Activated CD4-positive, alpha-beta T cell treated with anti-CD3 and anti-CD28 coated beads, Interleukin-2, Interleukin-4, amounts not matched to agents 100 ng/mL and 50 ng/mL, durations not matched to agents 16 hours and 8 hours (primary cell): ENCODE results near the gene NPIPA1.
"Not testable (repeated sequence)": the region's sequence is repeated elsewhere in the genome, so short reads cannot be mapped to it uniquely, and the experiment has no call there.

Experiments
- DNase-seq: peaks from one replicate; pipeline ENCODE4 v3.0.0-alpha.2; 2020; ENCODE audit warnings: low spot score

NPIPA1 gene

GRCh38 chr16:14937143-14937542 lies at the start of gene NPIPA1:
Gene NPIPA1 (plus strand): TSS chr16:14937443. CDS start chr16:14937443, 0 bp downstream.
- DNase-seq: not testable (repeated sequence)

DNA sequence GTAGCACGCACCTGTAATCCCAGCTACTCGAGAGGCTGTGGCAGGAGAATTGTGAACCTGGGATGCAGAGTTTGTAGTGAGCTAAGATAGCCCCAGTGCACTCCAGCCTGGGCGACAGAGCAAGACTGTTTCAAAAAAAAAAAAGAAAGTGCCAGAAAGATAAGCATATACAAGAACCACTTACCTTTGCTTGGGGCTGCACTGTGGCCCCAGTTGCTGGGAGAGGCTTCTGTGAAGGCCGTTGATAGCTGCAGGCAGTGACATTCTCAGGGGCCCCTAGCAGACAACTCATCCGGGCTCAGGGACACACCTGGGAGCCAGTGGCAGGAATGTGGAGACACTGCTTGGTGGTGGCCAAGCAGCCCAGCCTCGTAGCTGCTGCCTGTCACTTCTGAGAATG lies 45.1 kb upstream of the NPIPA1 start:
- not testable (repeated sequence) for DNase-seq

- not testable (repeated sequence) for DNase-seq
Observed at GRCh38 chr16:14895382-14895781, 41.9 kb upstream of the NPIPA1 start.

GRCh38 chr16:14896023-14896422 lies 41.2 kb upstream of the NPIPA1 start:
- DNase-seq: not testable (repeated sequence)

GRCh38 chr16:14897006-14897664 lies 40.1 kb upstream of the NPIPA1 start:
- DNase-seq: not testable (repeated sequence)

DNA sequence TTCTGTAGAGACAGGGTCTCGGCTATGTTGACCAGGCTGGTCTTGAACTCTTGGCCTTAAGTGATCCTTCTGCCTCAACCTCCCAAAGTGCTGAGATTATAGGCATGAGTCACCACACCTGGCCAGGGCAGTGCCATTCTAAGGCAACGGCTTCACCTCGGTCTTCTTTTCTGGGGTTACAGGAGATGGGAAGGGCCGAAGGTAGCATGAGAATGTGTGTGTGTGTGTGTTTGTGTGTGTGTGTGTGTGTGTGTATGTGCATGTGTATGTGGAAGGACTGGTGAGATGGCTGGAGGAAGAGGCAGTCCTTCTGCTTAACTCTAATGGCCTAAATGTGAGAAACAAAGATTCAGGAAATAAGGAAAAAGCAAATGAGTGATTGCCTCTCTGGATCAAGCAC lies 39.1 kb upstream of the NPIPA1 start:
- not testable (repeated sequence) for DNase-seq

DNA sequence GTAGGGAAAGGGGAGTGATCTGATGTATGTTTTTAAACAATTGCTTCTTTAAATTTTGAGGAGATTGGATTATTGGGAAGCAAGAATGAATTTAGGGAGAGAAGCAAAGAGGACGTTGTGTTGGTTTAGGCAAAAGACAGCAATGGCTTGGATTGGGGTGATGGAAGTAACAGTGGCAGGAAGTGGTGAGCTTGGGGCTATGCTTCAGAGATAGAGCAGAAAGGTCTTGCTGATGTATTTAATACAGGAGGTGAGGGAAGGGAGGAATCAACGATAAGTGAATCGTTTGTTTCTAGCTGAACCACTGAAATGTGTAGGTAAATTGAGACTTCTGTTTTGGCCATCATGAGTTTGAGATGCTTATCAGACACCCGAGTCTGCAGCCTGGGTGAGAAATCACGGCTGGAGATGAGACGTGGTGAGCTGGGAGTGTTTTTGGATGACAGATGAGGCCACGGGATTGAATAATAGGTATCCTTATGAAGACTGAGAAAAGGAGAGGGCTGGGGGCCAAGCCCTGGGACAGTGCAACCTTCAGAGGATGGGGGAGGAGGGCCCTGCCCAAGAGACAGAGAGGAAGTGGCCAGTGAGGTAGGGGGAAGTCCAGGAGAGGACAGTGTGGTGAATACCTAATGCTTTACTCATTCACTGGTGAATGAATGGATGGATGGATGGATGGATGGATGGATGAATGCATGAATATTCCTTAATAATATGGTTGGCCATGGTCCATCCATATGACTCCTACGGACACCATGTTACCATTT lies 33.9 kb upstream of the NPIPA1 start:
- peak; percentile 9 for DNase-seq

DNA sequence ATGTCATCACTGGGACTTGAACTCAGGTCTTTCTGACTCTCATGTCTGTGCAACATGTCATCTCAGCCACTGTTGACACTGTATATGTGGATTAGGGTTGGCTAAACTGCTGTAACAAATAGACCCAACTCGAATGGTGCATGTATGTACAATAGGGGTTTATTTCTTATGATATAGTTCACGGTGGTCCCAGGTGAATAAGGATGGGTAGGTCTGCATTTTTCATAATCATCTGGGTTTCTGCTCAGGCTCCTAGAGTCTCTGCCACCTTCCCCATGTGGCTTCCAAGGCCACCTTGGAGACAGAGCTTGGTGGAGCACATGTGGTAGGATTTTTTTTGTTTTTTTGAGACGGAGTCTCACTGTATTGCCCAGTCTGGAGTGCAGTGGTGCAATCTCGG lies 27.5 kb upstream of the NPIPA1 start:
- not testable (repeated sequence) for DNase-seq

GRCh38 chr16:14910833-14911629 lies 26.2 kb upstream of the NPIPA1 start:
- DNase-seq: not testable (repeated sequence)

GRCh38 chr16:14911954-14912353 lies 25.3 kb upstream of the NPIPA1 start:
- DNase-seq: peak; percentile 30

- DNase-seq: not testable (repeated sequence)
Observed at GRCh38 chr16:14912588-14912987, 24.7 kb upstream of the NPIPA1 start.

DNA sequence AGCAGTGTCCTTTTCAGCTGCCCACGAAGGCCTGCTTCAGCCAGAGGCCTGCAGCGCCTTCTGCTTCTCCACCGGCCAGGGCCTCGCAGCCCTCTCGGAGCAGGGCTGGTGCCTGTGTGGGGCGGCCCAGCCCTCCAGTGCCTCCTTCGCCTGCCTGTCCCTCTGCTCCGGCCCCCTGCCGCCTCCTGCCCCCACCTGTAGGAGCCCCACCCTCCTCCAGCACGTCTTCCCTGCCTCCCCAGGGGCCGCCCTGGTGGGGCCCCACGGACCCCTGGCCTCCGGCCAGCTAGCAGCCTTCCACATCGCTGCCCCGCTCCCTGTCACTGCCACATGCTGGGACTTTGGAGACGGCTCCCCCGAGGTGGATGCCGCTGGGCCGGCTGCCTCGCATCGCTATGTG lies 18.7 kb upstream of the NPIPA1 start:
- not testable (repeated sequence) for DNase-seq

- DNase-seq: not testable (repeated sequence)
Observed at GRCh38 chr16:14919837-14920600, 17.2 kb upstream of the NPIPA1 start.

DNA sequence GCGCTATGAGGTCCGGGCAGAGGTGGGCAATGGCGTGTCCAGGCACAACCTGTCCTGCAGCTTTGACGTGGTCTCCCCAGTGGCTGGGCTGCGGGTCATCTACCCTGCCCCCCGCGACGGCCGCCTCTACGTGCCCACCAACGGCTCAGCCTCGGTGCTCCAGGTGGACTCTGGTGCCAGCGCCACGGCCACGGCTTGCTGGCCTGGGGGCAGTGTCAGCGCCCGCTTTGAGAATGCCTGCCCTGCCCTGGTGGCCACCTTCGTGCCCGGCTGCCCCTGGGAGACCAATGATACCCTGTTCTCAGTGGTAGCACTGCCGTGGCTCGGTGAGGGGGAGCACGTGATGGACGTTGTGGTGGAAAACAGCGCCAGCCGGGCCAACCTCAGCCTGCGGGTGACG lies 15.0 kb upstream of the NPIPA1 start:
- DNase-seq: not testable (repeated sequence)

- not testable (repeated sequence) for DNase-seq
Observed at GRCh38 chr16:14922968-14923367, 14.3 kb upstream of the NPIPA1 start.

- not testable (repeated sequence) for DNase-seq
Observed at GRCh38 chr16:14923394-14924088, 13.7 kb upstream of the NPIPA1 start.

- DNase-seq: not testable (repeated sequence)
Observed at GRCh38 chr16:14924359-14924758, 12.9 kb upstream of the NPIPA1 start.

DNA sequence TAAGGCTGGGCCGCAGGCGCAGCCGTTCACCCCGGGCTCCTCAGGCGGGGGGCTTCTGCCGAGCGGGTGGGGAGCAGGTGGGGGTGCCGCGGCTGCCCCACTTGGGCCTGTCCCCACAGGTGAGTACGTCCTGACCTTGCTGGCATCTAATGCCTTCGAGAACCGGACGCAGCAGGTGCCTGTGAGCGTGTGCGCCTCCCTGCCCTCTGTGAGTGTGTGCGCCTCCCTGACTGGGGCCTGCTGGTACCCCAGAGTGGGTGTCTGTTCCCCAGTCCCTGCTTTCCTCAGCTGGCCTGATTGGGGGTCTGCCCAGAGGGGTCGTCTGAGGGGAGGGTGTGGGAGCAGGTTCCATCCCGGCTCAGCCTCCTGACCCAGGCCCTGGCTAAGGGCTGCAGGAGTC lies 12.3 kb upstream of the NPIPA1 start:
- not testable (repeated sequence) for DNase-seq

DNA sequence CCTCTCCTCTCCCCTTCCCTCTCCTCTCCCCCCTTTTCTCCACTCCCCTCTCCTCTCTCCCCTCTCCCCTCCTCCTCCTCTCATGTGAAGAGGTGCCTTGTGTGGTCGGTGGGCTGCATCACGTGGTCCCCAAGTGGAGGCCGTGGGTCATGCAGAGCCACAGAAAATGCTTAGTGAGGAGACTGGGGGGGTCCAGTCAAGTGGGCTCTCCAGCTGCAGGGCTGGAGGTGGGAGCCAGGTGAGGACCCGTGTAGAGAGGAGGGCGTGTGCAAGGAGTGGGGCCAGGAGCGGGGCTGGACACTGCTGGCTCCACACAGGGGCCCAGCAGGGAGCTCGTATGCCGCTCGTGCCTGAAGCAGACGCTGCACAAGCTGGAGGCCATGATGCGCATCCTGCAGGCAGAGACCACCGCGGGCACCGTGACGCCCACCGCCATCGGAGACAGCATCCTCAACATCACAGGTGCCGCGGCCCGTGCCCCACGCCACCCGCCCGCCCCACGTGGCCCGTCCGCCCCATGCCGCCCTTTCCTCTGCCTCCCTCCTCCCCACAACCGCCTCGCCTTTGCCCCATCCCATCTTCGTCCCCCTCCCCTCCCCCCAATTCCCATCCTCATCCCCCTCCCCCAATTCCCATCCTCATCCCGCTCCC lies 9.1 kb upstream of the NPIPA1 start:
- DNase-seq: not testable (repeated sequence)

DNA sequence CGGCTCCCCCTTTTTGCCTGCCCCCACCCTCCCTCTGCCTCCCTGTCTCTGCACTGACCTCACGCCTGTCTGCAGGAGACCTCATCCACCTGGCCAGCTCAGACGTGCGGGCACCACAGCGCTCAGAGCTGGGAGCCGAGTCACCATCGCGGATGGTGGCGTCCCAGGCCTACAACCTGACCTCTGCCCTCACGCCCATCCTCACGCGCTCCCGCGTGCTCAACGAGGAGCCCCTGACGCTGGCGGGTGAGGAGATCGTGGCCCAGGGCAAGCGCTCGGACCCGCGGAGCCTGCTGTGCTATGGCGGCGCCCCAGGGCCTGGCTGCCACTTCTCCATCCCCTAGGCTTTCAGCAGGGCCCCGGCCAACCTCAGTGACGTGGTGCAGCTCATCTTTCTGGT lies 8.1 kb upstream of the NPIPA1 start:
- DNase-seq: not testable (repeated sequence)

DNA sequence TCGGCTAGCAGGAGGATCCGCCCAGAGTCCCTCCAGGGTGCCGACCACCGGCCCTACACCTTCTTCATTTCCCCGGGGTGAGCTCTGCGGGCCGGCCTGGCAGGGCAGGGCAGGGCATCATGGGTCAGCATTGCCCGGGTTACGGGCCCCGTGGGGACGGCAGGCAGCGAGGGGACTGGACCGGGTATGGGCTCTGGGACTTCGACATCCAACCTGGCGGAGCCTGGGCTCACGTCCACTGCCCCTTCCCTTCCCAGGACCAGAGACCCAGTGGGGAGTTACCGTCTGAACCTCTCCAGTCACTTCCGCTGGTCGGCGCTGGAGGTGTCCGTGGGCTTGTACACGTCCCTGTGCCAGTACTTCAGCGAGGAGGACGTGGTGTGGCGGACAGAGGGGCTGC lies 7.0 kb upstream of the NPIPA1 start:
- DNase-seq: not testable (repeated sequence)
